Fibroblast of lung (primary cell): Measurements from ENCODE around the gene TANC1. TPM values are rescaled to one million over a fixed set of nuclear protein-coding genes. Genes with fewer than 3 reads are reported as not detected.
A peak's percentile ranks its signal among the peaks of the same experiment; 100 is the strongest.

Source experiments
- DNase-seq, 2 donors: peaks; one replicate each; pipeline versions ENCODE4 v3.0.0 to v3.0.0-alpha.2; 2010; ENCODE audit warnings: low read depth in 2 of 2
- H2AFZ ChIP-seq: 2 replicates; pipeline ENCODE4 v1.5.1; 2012; ENCODE audit warnings: low read length, control low read depth, inconsistent platforms
- H3K27ac ChIP-seq: 2 replicates; pipeline ENCODE4 v1.5.1; 2011; ENCODE audit warnings: low read length, control low read depth; ENCODE audit not compliant: insufficient read depth
- H3K27me3 ChIP-seq: 2 replicates; pipeline ENCODE4 v1.5.1; 2011; ENCODE audit warnings: mild to moderate bottlenecking, low read length; ENCODE audit not compliant: control insufficient read depth, insufficient read depth
- H3K36me3 ChIP-seq: 2 replicates; pipeline ENCODE4 v1.5.1; 2011; ENCODE audit warnings: low read length; ENCODE audit not compliant: control insufficient read depth, insufficient read depth
- H3K4me1 ChIP-seq: 2 replicates; pipeline ENCODE4 v1.5.1; 2011; ENCODE audit warnings: low read length; ENCODE audit not compliant: control insufficient read depth, insufficient read depth; ENCODE audit errors: extremely low read depth
- H3K4me2 ChIP-seq: 2 replicates; pipeline ENCODE4 v1.5.1; 2011; ENCODE audit warnings: low read length, control low read depth; ENCODE audit not compliant: insufficient read depth; ENCODE audit errors: extremely low read depth
- H3K4me3 ChIP-seq, 4 experiments: fragments of 200-600 bp in 1 of 4; sonication (generic) in 1 of 4; replicated peaks in 1 of 4; 2 replicates each; pipeline ENCODE4 v1.5.1; 2011 to 2016; ENCODE audit warnings: low read length in 4 of 4, low read depth in 3 of 4, mild to moderate bottlenecking in 3 of 4, control low read depth in 2 of 4, inconsistent platforms in 1 of 4, mixed read lengths in 1 of 4; ENCODE audit not compliant: insufficient read depth in 1 of 4; ENCODE audit errors: control extremely low read depth in 1 of 4
- H3K79me2 ChIP-seq: 2 replicates; pipeline ENCODE4 v1.5.1; 2012; ENCODE audit warnings: mild to moderate bottlenecking, low read length, inconsistent platforms; ENCODE audit not compliant: control insufficient read depth, insufficient read depth
- H3K9ac ChIP-seq: 2 replicates; pipeline ENCODE4 v1.5.1; 2011; ENCODE audit warnings: mild to moderate bottlenecking, low read length, control low read depth; ENCODE audit not compliant: insufficient read depth
- H3K9me3 ChIP-seq: 2 replicates; pipeline ENCODE4 v1.5.1; 2012; ENCODE audit warnings: low read depth, low read length; ENCODE audit not compliant: control insufficient read depth, insufficient read depth
- H4K20me1 ChIP-seq: 2 replicates; pipeline ENCODE4 v1.5.1; 2011; ENCODE audit warnings: low read length; ENCODE audit not compliant: control insufficient read depth, insufficient read depth; ENCODE audit errors: extremely low read depth
- CTCF ChIP-seq, 2 donors: IDR thresholded peaks in 1 of 2; conservative IDR thresholded peaks in 1 of 2; 1 replicate in 1 of 2; 2 replicates in 1 of 2; pipeline ENCODE4 v1.5.1; 2011 to 2012; ENCODE audit warnings: low read length in 2 of 2, control low read depth in 1 of 2, inconsistent platforms in 1 of 2, low read depth in 1 of 2, mild to moderate bottlenecking in 1 of 2
- EZH2 ChIP-seq: IDR thresholded peaks from 2 replicates; pipeline ENCODE4 v1.5.1; 2012; ENCODE audit warnings: low read length, control low read depth, mild to moderate bottlenecking; ENCODE audit errors: missing control alignments
- polyA plus RNA-seq, 2 donors: library from polyadenylated mRNA; depleted of rRNA in 1 of 2; stranded (reverse) in 1 of 2; unstranded in 1 of 2; fragments of >200 nt; gene quantifications; 2 replicates each; pipeline ENCODE4 v1.2.1, GENCODE V29; 2011 to 2012; ENCODE audit warnings: missing spikeins in 1 of 2
- total RNA-seq: library from RNA; depleted of rRNA; stranded (reverse); fragments of >200 nt; gene quantifications from 2 replicates; pipeline ENCODE4 v1.2.1, GENCODE V29; 2014

TANC1 gene
- total and polyA plus RNA-seq, 2 donors (not counting 1 experiment from before 2014, with no cell fraction given): 32.7 to 41.9 TPM

DNA sequence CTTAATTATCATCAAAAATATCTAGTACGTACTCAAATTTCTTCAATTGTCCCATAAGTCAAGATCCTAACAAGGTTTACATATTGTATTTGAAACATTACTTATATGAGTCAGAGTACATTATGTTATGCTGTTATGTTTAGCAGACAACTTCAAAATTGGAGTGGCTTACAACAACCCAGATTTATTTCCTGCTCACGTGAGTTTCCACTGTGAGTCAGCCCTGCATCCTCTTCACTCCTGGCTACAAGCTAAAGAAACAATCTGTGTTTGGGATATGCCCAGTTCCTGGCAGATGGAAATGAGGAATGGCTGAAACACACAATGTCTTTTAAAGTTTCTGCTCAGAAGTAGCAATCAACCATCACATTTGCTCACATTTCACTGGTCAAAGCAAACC lies 31.5 kb upstream of the TANC1 start:
- Histone ChIP-seq H3K4me2 (no peak overlapping the region), H3K27me3 (no peaks in the 10 kb centered on the region), H3K36me3 (no peaks in the 10 kb centered on the region), H3K9ac (no peak overlapping the region), H3K9me3 (no peaks in the 10 kb centered on the region), H3K4me1 (peaks cover 2% of the 10 kb centered on the region), H3K4me3 (no peak overlapping the region), H4K20me1 (no peaks in the 10 kb centered on the region), H2AFZ (no peak overlapping the region), H3K27ac (no peak overlapping the region), H3K79me2 (no peaks in the 10 kb centered on the region)
- peak; percentile 88 to 98 for DNase-seq
- no peak for TF ChIP-seq EZH2
- no peak for TF ChIP-seq CTCF (conservative IDR thresholded peaks at IDR 0.05 in 1 of 2, IDR thresholded peaks at IDR 0.05 in 1 of 2; ENCODE audit: low read depth in 1 of 2, low read length in 2 of 2)

GRCh38 chr2:158940356-158940755 lies 28.1 kb upstream of the TANC1 start:
- Histone ChIP-seq H3K27ac (no peak overlapping the region), H3K27me3 (no peaks in the 10 kb centered on the region), H3K36me3 (no peaks in the 10 kb centered on the region), H3K79me2 (no peaks in the 10 kb centered on the region), H3K4me1 (no peaks in the 10 kb centered on the region), H2AFZ (no peak overlapping the region), H4K20me1 (no peaks in the 10 kb centered on the region), H3K9ac (no peak overlapping the region), H3K4me3 (no peak overlapping the region), H3K9me3 (no peaks in the 10 kb centered on the region), H3K4me2 (no peak overlapping the region)
- no peak for DNase-seq
- TF ChIP-seq CTCF (conservative IDR thresholded peaks at IDR 0.05 in 1 of 2, IDR thresholded peaks at IDR 0.05 in 1 of 2; ENCODE audit: low read depth in 1 of 2, low read length in 2 of 2) (no peak), EZH2 (no peak)

DNA sequence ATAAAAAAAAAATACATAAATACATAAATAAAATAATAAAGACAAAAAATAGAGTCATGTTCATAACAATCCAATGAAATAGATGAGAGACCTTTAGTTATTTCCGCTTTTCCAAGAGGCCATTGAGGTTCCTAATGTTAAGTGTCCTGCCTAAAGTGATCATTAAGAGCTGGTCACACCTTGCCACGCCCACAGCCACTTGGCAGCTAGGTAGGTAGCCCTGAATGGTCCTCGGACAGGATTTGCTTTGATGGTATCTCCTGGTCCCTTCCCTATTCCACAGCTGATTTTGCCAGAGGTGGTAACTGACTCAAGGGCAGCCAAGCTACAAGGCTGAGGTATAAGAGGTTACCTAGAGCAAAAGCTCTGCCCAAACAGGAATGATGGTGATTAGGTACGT lies 24.5 kb upstream of the TANC1 start:
- no peaks in the 10 kb centered on the region for H3K27me3 ChIP-seq
- no peak for TF ChIP-seq CTCF (conservative IDR thresholded peaks at IDR 0.05 in 1 of 2, IDR thresholded peaks at IDR 0.05 in 1 of 2; ENCODE audit: low read depth in 1 of 2, low read length in 2 of 2)
- no peak for TF ChIP-seq EZH2
- H2AFZ ChIP-seq: no peak overlapping the region
- no peak overlapping the region for H3K27ac ChIP-seq
- H3K9me3 ChIP-seq: no peaks in the 10 kb centered on the region
- H3K79me2 ChIP-seq: no peaks in the 10 kb centered on the region
- H4K20me1 ChIP-seq: no peaks in the 10 kb centered on the region
- H3K9ac ChIP-seq: no peak overlapping the region
- no peak overlapping the region for H3K4me3 ChIP-seq
- no peak overlapping the region for H3K4me2 ChIP-seq
- no peak for DNase-seq
- H3K4me1 ChIP-seq: no peaks in the 10 kb centered on the region
- no peaks in the 10 kb centered on the region for H3K36me3 ChIP-seq
